Measurements from ENCODE around the gene MRPL12.

DNA sequence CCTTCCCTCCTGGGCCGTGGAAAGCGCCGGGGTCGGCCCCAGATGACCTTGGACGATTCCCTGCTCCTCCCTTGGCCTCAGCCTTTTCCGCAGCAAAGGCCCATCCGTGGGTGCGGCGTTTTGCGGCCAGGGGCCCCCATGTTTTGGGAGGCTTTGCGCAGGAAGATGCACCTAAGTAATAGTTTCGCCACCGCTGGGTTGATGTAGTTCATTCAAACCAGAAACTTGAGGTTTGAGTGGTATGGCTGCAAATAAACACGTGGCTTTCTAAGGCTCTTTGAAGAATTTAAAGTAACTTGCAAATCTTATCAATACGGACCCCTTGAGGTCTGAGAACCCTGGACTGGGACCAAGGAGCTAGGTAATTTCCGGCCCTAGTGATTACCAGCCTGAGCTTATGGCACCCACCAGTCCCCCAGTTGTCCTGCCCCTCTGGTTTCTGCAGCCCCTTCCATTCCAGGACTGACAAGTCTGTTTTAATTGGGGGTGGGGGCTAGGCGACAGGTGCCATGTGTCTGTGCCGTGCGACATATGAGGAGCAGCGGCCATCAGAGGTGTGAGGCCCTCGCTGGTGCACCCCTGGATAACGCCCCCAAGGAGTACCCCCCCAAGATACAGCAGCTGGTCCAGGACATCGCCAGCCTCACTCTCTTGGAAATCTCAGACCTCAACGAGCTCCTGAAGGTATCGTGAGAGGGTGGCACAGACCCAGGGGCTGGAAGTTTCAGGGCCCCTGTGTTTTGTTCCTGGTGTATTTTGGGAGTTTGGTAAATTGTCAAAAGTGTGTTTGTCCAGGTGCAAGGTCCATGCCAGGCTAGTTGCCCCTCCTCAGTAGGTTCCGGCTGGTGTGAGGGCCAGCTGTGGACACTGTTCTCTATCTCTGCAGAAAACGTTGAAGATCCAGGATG lies 834 bp downstream of the MRPL12 start:
- TF ChIP-seq, protein P1, sequence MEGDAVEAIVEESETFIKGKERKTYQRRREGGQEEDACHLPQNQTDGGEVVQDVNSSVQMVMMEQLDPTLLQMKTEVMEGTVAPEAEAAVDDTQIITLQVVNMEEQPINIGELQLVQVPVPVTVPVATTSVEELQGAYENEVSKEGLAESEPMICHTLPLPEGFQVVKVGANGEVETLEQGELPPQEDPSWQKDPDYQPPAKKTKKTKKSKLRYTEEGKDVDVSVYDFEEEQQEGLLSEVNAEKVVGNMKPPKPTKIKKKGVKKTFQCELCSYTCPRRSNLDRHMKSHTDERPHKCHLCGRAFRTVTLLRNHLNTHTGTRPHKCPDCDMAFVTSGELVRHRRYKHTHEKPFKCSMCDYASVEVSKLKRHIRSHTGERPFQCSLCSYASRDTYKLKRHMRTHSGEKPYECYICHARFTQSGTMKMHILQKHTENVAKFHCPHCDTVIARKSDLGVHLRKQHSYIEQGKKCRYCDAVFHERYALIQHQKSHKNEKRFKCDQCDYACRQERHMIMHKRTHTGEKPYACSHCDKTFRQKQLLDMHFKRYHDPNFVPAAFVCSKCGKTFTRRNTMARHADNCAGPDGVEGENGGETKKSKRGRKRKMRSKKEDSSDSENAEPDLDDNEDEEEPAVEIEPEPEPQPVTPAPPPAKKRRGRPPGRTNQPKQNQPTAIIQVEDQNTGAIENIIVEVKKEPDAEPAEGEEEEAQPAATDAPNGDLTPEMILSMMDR (IDR thresholded peaks at IDR 0.05; ENCODE audit: borderline replicate concordance, extremely low read depth, low read length, poor library complexity, severe bottlenecking), result no peak
- no peak for TF ChIP-seq EZH2 (IDR thresholded peaks at IDR 0.05; ENCODE audit: borderline replicate concordance, low read depth, low read length, severe bottlenecking)
